Measurements from ENCODE around the gene HTT-AS.
A peak's percentile ranks its signal among the peaks of the same experiment; 100 is the strongest.
"Not testable (repeated sequence)": the region's sequence is repeated elsewhere in the genome, so short reads cannot be mapped to it uniquely, and the experiment has no call there.

HTT-AS gene

DNA sequence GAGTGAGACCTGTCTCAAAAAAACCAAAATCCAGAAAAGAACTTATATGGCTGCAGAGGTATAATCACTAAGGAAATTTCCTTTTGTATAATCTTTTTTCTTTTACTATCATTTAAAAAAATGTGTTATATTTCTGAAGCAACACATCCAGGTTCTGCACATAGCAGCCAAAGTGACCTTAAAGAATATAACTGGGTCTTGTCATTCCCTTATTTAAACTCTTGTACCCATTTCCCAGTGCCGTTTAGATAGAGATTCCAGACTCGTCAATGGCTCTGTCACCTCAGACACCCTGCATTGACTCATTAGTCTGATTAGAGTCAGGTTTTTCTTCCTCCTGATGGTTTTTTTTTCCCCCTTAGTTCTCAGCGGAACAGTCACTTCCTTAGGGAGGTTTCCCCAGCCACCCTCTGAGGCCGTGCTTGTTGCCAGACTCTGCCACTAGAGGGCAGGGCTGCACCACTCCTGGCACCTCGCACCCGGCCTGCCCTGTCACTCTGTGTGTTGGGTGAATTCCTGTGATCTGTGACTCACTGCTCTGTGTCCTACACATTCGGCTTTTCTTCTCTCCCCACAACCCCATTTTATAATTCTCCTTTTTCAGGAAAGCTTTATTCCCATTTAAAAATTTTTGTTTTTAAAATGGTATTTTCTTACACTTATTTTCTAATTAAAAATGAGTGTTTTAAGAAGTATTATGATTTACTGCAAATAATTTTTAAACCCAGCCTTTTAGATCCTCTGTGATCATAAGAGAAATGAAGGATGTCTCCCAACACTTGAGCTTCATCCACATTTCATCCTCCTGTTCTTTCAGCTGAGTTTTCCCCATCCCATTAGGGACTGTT is 32.2 kb upstream of the HTT-AS start:
- Histone ChIP-seq H3K4me1 (ENCODE audit: control insufficient read depth in 2 of 2, insufficient read depth in 1 of 2, low read depth in 1 of 2, low read length in 2 of 2) (no peaks in the 10 kb centered on the region), H3K4me2 (ENCODE audit: insufficient read depth, low read length, poor library complexity, severe bottlenecking) (no peak overlapping the region), H3K18ac (ENCODE audit: low read length) (no peak overlapping the region), H3K27ac (replicated peaks; ENCODE audit: low read length) (no peak overlapping the region), H3K14ac (ENCODE audit: low read length) (no peak overlapping the region), H2AFZ (ENCODE audit: low read length) (no peak overlapping the region), H3K36me3 (replicated peaks in 1 of 2; ENCODE audit: control insufficient read depth in 2 of 2, insufficient read depth in 2 of 2, low read length in 2 of 2) (peaks cover 25 to 91% of the 10 kb centered on the region in 2 donors), H3K79me1 (ENCODE audit: low read depth, low read length) (peaks cover 4% of the 10 kb centered on the region), H2BK120ac (ENCODE audit: low read depth, low read length) (no peak overlapping the region), H4K91ac (ENCODE audit: low read depth, low read length, poor library complexity) (no peak overlapping the region), H3K9ac (ENCODE audit: low read depth, low read length, poor library complexity) (no peak overlapping the region), H4K8ac (ENCODE audit: low read depth, low read length) (no peak overlapping the region), H3K27me3 (ENCODE audit: control insufficient read depth in 3 of 3, insufficient read depth in 3 of 3, low read depth in 1 of 3, low read length in 3 of 3) (no peaks in the 10 kb centered on the region), H3K4me3 (ENCODE audit: low read length in 2 of 2) (no peak overlapping the region), H2BK5ac (ENCODE audit: low read length) (no peak overlapping the region), H2BK12ac (ENCODE audit: low read length) (no peak overlapping the region), H3K9me3 (replicated peaks in 1 of 2; ENCODE audit: control insufficient read depth in 2 of 2, insufficient read depth in 1 of 2, low read depth in 1 of 2, low read length in 2 of 2) (no peaks in the 10 kb centered on the region), H2BK15ac (ENCODE audit: low read length) (no peak overlapping the region), H2AK5ac (ENCODE audit: low read depth, low read length) (no peak overlapping the region), H3K4ac (ENCODE audit: low read length) (no peak overlapping the region), H3K23ac (ENCODE audit: low read depth, low read length, poor library complexity) (no peak overlapping the region)
- WGBS, 2 donors (ENCODE audit: extremely low coverage in 2 of 2, insufficient read length in 2 of 2, insufficient replicate concordance in 1 of 2) = no CpG with 5 or more reads among the region's 7 CpGs
- peak; percentile 74 for DNase-seq (ENCODE audit: low spot score)

DNA sequence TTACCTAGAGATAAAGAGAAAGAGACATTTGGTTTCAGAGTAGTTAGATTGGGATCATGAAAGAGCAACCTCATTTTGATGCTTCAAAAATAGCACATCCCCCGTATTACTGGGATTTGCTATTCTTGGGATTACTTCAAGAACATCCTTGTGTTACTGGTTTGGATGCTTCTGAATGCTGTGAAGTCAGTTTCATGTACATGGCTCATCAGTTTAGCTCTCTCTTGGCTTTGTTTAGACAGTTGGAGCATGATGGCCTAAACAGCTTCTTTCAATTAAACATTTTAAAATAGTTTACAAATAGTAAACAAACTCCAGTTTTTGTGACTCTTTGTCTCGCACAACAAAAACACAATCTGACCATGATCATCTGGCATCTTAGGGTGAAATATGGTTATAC is 24.0 kb upstream of the HTT-AS start:
- Histone ChIP-seq H3K4ac (ENCODE audit: low read length) (no peak overlapping the region), H3K27me3 (ENCODE audit: control insufficient read depth in 3 of 3, insufficient read depth in 3 of 3, low read depth in 1 of 3, low read length in 3 of 3) (no peaks in the 10 kb centered on the region), H3K4me3 (ENCODE audit: low read length in 2 of 2) (no peak overlapping the region), H2BK12ac (ENCODE audit: low read length) (no peak overlapping the region), H4K8ac (ENCODE audit: low read depth, low read length) (no peak overlapping the region), H3K4me1 (ENCODE audit: control insufficient read depth in 2 of 2, insufficient read depth in 1 of 2, low read depth in 1 of 2, low read length in 2 of 2) (no peaks in the 10 kb centered on the region), H3K14ac (ENCODE audit: low read length) (no peak overlapping the region), H2AFZ (ENCODE audit: low read length) (no peak overlapping the region), H2AK5ac (ENCODE audit: low read depth, low read length) (no peak overlapping the region), H3K23ac (ENCODE audit: low read depth, low read length, poor library complexity) (no peak overlapping the region), H3K4me2 (ENCODE audit: insufficient read depth, low read length, poor library complexity, severe bottlenecking) (no peak overlapping the region), H3K79me1 (ENCODE audit: low read depth, low read length) (peaks cover 10% of the 10 kb centered on the region), H3K27ac (replicated peaks; ENCODE audit: low read length) (no peak overlapping the region), H3K36me3 (replicated peaks in 1 of 2; ENCODE audit: control insufficient read depth in 2 of 2, insufficient read depth in 2 of 2, low read length in 2 of 2) (peaks cover 26 to 77% of the 10 kb centered on the region in 2 donors), H3K9ac (ENCODE audit: low read depth, low read length, poor library complexity) (no peak overlapping the region), H3K18ac (ENCODE audit: low read length) (no peak overlapping the region), H2BK120ac (ENCODE audit: low read depth, low read length) (no peak overlapping the region), H2BK15ac (ENCODE audit: low read length) (no peak overlapping the region), H4K91ac (ENCODE audit: low read depth, low read length, poor library complexity) (no peak overlapping the region), H2BK5ac (ENCODE audit: low read length) (no peak overlapping the region), H3K9me3 (replicated peaks in 1 of 2; ENCODE audit: control insufficient read depth in 2 of 2, insufficient read depth in 1 of 2, low read depth in 1 of 2, low read length in 2 of 2) (peaks cover 0 to 10% of the 10 kb centered on the region in 2 donors)
- WGBS, 2 donors (ENCODE audit: extremely low coverage in 2 of 2, insufficient read length in 2 of 2, insufficient replicate concordance in 1 of 2) = no CpG with 5 or more reads among the region's 2 CpGs
- no peak for DNase-seq (ENCODE audit: low spot score)

DNA sequence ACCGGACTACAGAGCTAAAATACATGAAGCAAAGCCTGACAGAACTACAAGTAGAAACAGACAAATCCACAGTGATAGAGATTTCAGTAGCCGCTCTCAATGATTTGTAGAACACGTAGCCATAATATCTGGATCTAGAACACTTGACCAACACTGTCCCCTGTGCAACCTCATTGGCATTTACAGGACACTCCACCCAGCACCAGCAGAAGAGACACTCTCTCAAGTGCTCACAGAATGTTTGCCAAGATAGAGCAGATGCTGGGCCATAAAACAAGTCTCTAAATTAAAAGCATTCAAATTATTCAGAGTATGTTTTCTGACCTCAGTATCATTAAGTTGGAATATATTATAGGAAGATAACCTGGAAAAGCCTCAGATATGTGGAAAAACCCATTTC is 21.9 kb upstream of the HTT-AS start:
- no peak overlapping the region for H3K23ac ChIP-seq (ENCODE audit: low read depth, low read length, poor library complexity)
- no peak overlapping the region for H3K9ac ChIP-seq (ENCODE audit: low read depth, low read length, poor library complexity)
- peaks cover 3 to 11% of the 10 kb centered on the region in 2 donors for H3K9me3 ChIP-seq (replicated peaks in 1 of 2; ENCODE audit: control insufficient read depth in 2 of 2, insufficient read depth in 1 of 2, low read depth in 1 of 2, low read length in 2 of 2)
- no peak overlapping the region for H3K14ac ChIP-seq (ENCODE audit: low read length)
- no peak overlapping the region for H4K8ac ChIP-seq (ENCODE audit: low read depth, low read length)
- peaks cover 6% of the 10 kb centered on the region for H3K79me1 ChIP-seq (ENCODE audit: low read depth, low read length)
- no peak overlapping the region for H2BK120ac ChIP-seq (ENCODE audit: low read depth, low read length)
- no peaks in the 10 kb centered on the region for H3K27me3 ChIP-seq (ENCODE audit: control insufficient read depth in 3 of 3, insufficient read depth in 3 of 3, low read depth in 1 of 3, low read length in 3 of 3)
- no peak overlapping the region for H2BK5ac ChIP-seq (ENCODE audit: low read length)
- no peak overlapping the region for H2AK5ac ChIP-seq (ENCODE audit: low read depth, low read length)
- H3K4ac ChIP-seq (ENCODE audit: low read length) = no peak overlapping the region
- H2AFZ ChIP-seq (ENCODE audit: low read length) = no peak overlapping the region
- H3K4me3 ChIP-seq (ENCODE audit: low read length in 2 of 2) = no peak overlapping the region
- H3K4me2 ChIP-seq (ENCODE audit: insufficient read depth, low read length, poor library complexity, severe bottlenecking) = no peak overlapping the region
- no peak overlapping the region for H2BK15ac ChIP-seq (ENCODE audit: low read length)
- WGBS, 2 donors (ENCODE audit: extremely low coverage in 2 of 2, insufficient read length in 2 of 2, insufficient replicate concordance in 1 of 2) = no CpG with 5 or more reads among the region's 3 CpGs
- no peak overlapping the region for H3K18ac ChIP-seq (ENCODE audit: low read length)
- no peak overlapping the region for H4K91ac ChIP-seq (ENCODE audit: low read depth, low read length, poor library complexity)
- no peaks in the 10 kb centered on the region for H3K4me1 ChIP-seq (ENCODE audit: control insufficient read depth in 2 of 2, insufficient read depth in 1 of 2, low read depth in 1 of 2, low read length in 2 of 2)
- H2BK12ac ChIP-seq (ENCODE audit: low read length) = no peak overlapping the region
- no peak for DNase-seq (ENCODE audit: low spot score)
- H3K27ac ChIP-seq (replicated peaks; ENCODE audit: low read length) = no peak overlapping the region
- H3K36me3 ChIP-seq (replicated peaks in 1 of 2; ENCODE audit: control insufficient read depth in 2 of 2, insufficient read depth in 2 of 2, low read length in 2 of 2) = peaks cover 24 to 80% of the 10 kb centered on the region in 2 donors

DNA sequence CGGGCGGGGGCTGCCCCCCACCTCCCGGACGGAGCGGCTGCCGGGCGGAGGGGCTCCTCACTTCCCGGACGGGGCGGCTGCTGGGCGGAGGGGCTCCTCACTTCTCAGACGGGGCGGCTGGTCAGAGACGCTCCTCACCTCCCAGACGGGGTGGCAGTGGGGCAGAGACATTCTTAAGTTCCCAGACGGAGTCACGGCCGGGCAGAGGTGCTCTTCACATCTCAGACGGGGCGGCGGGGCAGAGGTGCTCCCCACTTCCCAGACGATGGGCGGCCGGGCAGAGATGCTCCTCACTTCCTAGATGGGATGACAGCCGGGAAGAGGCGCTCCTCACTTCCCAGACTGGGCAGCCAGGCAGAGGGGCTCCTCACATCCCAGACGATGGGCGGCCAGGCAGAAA is 20.4 kb upstream of the HTT-AS start:
- H3K9ac ChIP-seq (ENCODE audit: low read depth, low read length, poor library complexity); H2AK5ac ChIP-seq (ENCODE audit: low read depth, low read length); H3K27me3 ChIP-seq (ENCODE audit: control insufficient read depth in 3 of 3, insufficient read depth in 3 of 3, low read depth in 1 of 3, low read length in 3 of 3); H2BK5ac ChIP-seq (ENCODE audit: low read length); H3K18ac ChIP-seq (ENCODE audit: low read length); H3K4me3 ChIP-seq (ENCODE audit: low read length in 2 of 2); H4K8ac ChIP-seq (ENCODE audit: low read depth, low read length); H4K91ac ChIP-seq (ENCODE audit: low read depth, low read length, poor library complexity); H2BK15ac ChIP-seq (ENCODE audit: low read length); H3K4me1 ChIP-seq (ENCODE audit: control insufficient read depth in 2 of 2, insufficient read depth in 1 of 2, low read depth in 1 of 2, low read length in 2 of 2); H2BK120ac ChIP-seq (ENCODE audit: low read depth, low read length); H3K14ac ChIP-seq (ENCODE audit: low read length); H3K27ac ChIP-seq (replicated peaks; ENCODE audit: low read length); H3K4me2 ChIP-seq (ENCODE audit: insufficient read depth, low read length, poor library complexity, severe bottlenecking); H3K23ac ChIP-seq (ENCODE audit: low read depth, low read length, poor library complexity); H3K4ac ChIP-seq (ENCODE audit: low read length); H2BK12ac ChIP-seq (ENCODE audit: low read length); H3K79me1 ChIP-seq (ENCODE audit: low read depth, low read length); H2AFZ ChIP-seq (ENCODE audit: low read length); DNase-seq (ENCODE audit: low spot score): not testable (repeated sequence)
- no CpG with 5 or more reads among the region's 28 CpGs for WGBS, 2 donors (ENCODE audit: extremely low coverage in 2 of 2, insufficient read length in 2 of 2, insufficient replicate concordance in 1 of 2)
- Histone ChIP-seq H3K36me3 (replicated peaks in 1 of 2; ENCODE audit: control insufficient read depth in 2 of 2, insufficient read depth in 2 of 2, low read length in 2 of 2) (peaks cover 14 to 79% of the 10 kb centered on the region in 2 donors), H3K9me3 (replicated peaks in 1 of 2; ENCODE audit: control insufficient read depth in 2 of 2, insufficient read depth in 1 of 2, low read depth in 1 of 2, low read length in 2 of 2) (peaks cover 3 to 11% of the 10 kb centered on the region in 2 donors)
